ENCODE measurements around the gene CAPS2.

- TF ChIP-seq CTCF (optimal IDR thresholded peaks at IDR 0.05 in 1 of 3, IDR thresholded peaks at IDR 0.05 in 1 of 3, conservative IDR thresholded peaks at IDR 0.05 in 1 of 3; ENCODE audit: extremely low read depth in 1 of 3, insufficient read depth in 2 of 3, low read length in 3 of 3) = peak; percentile 80 to 89 (median 89)
- no peak for TF ChIP-seq EZH2 (IDR thresholded peaks at IDR 0.05; ENCODE audit: low read length)
Observed at GRCh38 chr12:75334384-75335030, 4.4 kb upstream of the CAPS2 start, which contains the start of gene GLIPR1L1.
